ENCODE data around the gene PCSK5. TPM values are rescaled to one million over a fixed set of nuclear protein-coding genes. Genes with fewer than 3 reads are reported as not detected.

PCSK5 gene
- polyA plus RNA-seq, 1 donor: 11.3 TPM

DNA sequence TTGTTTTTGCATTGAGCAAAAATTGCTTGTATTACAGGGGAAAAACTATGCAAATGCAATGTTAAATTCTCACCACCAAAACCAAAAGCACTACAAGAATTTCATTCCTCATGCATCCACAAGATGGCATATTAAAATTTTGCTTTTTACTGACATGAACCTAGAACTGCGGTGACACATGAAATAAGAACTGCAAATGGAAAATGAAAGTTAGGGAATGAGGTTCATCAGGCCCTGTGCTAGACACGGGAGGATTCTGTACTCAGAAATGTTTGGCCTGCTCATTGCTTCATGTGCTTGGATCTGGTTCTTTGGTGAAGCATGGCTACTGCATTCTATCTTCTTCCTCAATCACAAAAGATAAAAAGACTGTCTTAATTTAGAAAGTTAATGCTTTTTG, 512.9 kb downstream of the PCSK5 start:
- DNase-seq: peak; percentile 32

DNA sequence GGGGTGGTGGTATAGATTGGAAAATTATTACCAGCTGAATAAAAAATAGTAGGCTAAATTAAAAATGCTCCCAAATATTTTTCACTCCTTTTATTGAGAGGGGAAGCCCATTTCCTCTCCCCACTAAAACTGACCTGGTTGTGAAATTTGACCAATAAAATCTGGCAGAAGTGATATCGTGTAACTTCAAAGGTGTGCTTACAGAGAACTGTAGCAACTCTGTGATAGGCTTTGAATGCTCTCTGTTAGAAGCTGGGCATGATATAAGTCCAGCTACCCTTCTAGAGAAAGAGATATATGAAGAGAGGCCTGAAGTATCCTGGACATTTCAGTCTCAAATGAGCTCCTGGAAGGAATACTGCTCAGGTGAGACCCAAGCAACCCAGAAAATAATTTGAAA, 513.9 kb downstream of the PCSK5 start:
- DNase-seq: no peak

DNA sequence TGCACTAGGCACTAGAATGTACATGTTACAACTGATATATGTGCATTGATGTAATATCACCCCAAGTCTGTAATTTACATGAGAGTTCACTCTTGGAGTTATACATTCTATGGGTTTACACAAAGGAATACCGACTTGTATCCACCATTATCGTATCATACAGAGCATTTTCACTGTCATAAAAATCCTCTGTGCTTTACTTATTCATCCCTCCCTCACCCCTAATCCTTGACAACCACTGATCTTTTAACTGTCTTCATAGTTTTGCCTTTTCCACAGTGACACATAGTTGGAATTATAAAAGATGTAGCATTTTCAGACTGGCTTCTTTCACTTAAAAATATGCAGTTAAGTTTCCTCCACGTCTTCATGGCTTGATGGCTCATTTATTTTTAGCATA, 514.9 kb downstream of the PCSK5 start:
- no peak for DNase-seq

DNA sequence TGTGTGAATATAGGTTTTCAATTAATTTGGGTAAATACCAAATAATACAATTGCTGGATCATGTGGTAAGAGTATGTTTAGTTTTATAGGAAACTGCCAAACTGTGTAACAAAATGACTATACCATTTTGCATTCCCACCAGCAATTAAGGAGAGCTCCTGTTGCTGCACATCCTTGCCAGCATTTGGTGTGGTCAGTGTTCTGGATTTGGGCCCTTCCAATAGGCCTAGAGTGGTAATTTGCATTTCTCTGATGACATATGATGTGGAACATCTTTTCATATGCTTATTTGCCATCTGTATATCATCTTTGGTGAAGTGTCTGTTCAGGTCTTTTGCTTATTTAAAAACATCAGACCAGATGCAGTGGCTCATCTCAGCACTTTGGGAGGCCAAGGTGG, 515.4 kb downstream of the PCSK5 start:
- no peak for DNase-seq
